HepG2 (cell line): ENCODE data around the gene JSRP1. TPM values are rescaled to one million over a fixed set of nuclear protein-coding genes. Genes with fewer than 3 reads are reported as not detected.
A peak's percentile ranks its signal among the peaks of the same experiment; 100 is the strongest.

Source experiments
- ARNTL ChIP-seq: sonication (generic); formaldehyde crosslinking; IDR thresholded peaks from 2 replicates; pipeline ENCODE4 v1.4.0; 2020; ENCODE audit warnings: mild to moderate bottlenecking, missing genetic modification reagents
- HNRNPH1 ChIP-seq: fragments of 200-400 bp; formaldehyde crosslinking; optimal IDR thresholded peaks from 2 replicates; pipeline ENCODE3; 2017; ENCODE audit warnings: mild to moderate bottlenecking, low read depth, low read length
- MYC ChIP-seq: sonication (generic); formaldehyde crosslinking; IDR thresholded peaks from 2 replicates; pipeline ENCODE4 v1.9.0; 2021; ENCODE audit warnings: missing genetic modification reagents, borderline replicate concordance
- NKX3-1 ChIP-seq: sonication (generic); formaldehyde crosslinking; IDR thresholded peaks from 2 replicates; pipeline ENCODE4 v1.5.0; 2020; ENCODE audit warnings: missing genetic modification reagents
- NR3C1 ChIP-seq: sonication (generic); formaldehyde crosslinking; IDR thresholded peaks from 2 replicates; pipeline ENCODE4 v1.4.0; 2020; ENCODE audit warnings: missing genetic modification reagents
- ONECUT2 ChIP-seq: sonication (generic); formaldehyde crosslinking; IDR thresholded peaks from 2 replicates; pipeline ENCODE4 v1.4.0; 2020; ENCODE audit warnings: missing genetic modification reagents
- TARDBP ChIP-seq: sonication (generic); formaldehyde crosslinking; IDR thresholded peaks from 2 replicates; pipeline ENCODE4 v1.8.0; 2022; ENCODE audit warnings: mild to moderate bottlenecking, missing genetic modification reagents
- THAP11 ChIP-seq: IDR thresholded peaks from 2 replicates; pipeline ENCODE4 v1.6.1; 2016; ENCODE audit warnings: missing biosample characterization, missing genetic modification reagents
- ZBTB8A ChIP-seq: sonication (generic); formaldehyde crosslinking; IDR thresholded peaks from 2 replicates; pipeline ENCODE4 v1.4.0; 2020; ENCODE audit warnings: mild to moderate bottlenecking, low read depth, missing genetic modification reagents, borderline replicate concordance
- ZFX ChIP-seq: sonication (generic); formaldehyde crosslinking; IDR thresholded peaks from 2 replicates; pipeline ENCODE4 v1.4.0; 2020; ENCODE audit warnings: mild to moderate bottlenecking, low read depth, missing genetic modification reagents, moderate library complexity
- ZNF292 ChIP-seq: sonication (generic); formaldehyde crosslinking; IDR thresholded peaks from 2 replicates; pipeline ENCODE4 v1.8.1; 2022; ENCODE audit warnings: mild to moderate bottlenecking, low read depth, missing genetic modification reagents, borderline replicate concordance
- ZNF350 ChIP-seq: sonication (generic); formaldehyde crosslinking; IDR thresholded peaks from 2 replicates; pipeline ENCODE4 v1.4.0; 2020; ENCODE audit warnings: mild to moderate bottlenecking, low read depth, missing genetic modification reagents, borderline replicate concordance
- polyA plus RNA-seq, 8 experiments: library from polyadenylated mRNA; depleted of rRNA in 3 of 8; stranded (reverse) in 7 of 8; unstranded in 1 of 8; fragments of >200 nt; fragmentation: Illumina TruSeq in 4 of 8; extraction: Trizol in 4 of 8; gene quantifications; 2 replicates each; pipeline versions ENCODE4 v1.2.1 to v1.2.3, GENCODE V29; 2011 to 2016; ENCODE audit warnings: low read depth in 4 of 8, missing spikeins in 1 of 8, mixed read lengths in 1 of 8; ENCODE audit not compliant: insufficient read depth in 1 of 8
- total RNA-seq, 5 experiments: library from RNA; depleted of rRNA; stranded (reverse); fragments of >200 nt; fragmentation: Illumina TruSeq; extraction: Trizol; gene quantifications; 2 replicates each; pipeline ENCODE4 v1.2.3, GENCODE V29; 2016; ENCODE audit warnings: low read depth in 1 of 5
- TF ChIP-seq, protein P1 (sequence below): sonication (generic); formaldehyde crosslinking; IDR thresholded peaks from 2 replicates; pipeline ENCODE4 v1.4.0; 2020; ENCODE audit warnings: missing genetic modification reagents, borderline replicate concordance
- TF ChIP-seq, protein P2 (sequence below): sonication (generic); formaldehyde crosslinking; IDR thresholded peaks from 2 replicates; pipeline ENCODE4 v1.9.0; 2021; ENCODE audit warnings: missing genetic modification reagents, borderline replicate concordance
- TF ChIP-seq, protein P3 (sequence below): sonication (generic); formaldehyde crosslinking; IDR thresholded peaks from 2 replicates; pipeline ENCODE4 v1.5.0; 2020; ENCODE audit warnings: mild to moderate bottlenecking, missing genetic modification reagents, borderline replicate concordance

JSRP1 gene
- total and polyA plus RNA-seq, 2 of the 13 experiments (the other 11 are each of a cell fraction or from before 2014, with no cell fraction given) = 0.16 to 0.38 TPM

DNA sequence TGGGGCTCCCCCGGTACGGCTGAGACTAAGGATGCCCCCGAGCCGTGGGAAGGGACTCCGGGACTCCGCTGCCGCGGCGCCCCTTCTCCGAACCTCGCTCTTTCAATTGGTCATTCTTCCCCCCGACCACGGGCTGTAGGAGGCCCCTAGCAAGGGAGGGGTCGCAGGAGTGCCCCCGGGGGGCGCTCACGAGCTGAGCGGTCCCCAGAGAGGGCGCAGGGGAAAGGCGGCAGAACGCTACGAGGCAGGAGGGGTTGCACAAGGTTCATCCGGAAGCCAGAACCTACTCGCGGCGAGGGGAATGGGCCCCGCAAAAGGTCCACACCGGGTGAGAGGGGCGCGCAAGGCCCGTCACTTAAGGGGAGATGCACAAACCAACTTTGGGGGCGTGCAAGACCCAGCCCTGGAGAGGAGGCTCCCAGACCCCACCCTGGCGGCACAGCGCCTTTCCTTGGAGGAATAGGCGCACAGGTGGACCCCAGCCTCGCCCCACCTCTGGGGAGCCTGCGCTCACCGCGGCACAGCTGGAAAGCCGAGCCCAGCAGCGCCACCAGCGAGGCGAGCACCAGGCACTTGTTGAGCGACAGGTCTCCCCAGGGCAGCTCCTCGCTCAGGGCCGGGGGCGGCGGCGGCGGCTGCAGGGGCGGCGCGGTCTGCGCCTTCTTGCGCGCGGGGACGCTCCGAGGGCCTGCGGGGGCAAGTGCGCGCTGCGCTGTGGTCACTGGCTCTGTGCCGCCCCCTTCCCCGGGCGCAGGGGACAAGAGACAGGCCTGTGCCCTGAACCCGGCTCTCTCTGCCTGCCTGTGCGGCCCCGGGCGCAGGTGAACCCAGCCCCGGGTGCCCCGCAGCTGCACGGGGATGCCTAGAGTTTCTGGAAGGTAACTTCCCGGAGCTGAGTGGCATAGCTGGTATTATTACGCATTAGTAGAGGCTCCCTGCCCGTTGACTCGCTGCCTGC is 2.8 kb downstream of the JSRP1 start (continued):
- TF ChIP-seq, protein P1, sequence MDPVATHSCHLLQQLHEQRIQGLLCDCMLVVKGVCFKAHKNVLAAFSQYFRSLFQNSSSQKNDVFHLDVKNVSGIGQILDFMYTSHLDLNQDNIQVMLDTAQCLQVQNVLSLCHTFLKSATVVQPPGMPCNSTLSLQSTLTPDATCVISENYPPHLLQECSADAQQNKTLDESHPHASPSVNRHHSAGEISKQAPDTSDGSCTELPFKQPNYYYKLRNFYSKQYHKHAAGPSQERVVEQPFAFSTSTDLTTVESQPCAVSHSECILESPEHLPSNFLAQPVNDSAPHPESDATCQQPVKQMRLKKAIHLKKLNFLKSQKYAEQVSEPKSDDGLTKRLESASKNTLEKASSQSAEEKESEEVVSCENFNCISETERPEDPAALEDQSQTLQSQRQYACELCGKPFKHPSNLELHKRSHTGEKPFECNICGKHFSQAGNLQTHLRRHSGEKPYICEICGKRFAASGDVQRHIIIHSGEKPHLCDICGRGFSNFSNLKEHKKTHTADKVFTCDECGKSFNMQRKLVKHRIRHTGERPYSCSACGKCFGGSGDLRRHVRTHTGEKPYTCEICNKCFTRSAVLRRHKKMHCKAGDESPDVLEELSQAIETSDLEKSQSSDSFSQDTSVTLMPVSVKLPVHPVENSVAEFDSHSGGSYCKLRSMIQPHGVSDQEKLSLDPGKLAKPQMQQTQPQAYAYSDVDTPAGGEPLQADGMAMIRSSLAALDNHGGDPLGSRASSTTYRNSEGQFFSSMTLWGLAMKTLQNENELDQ (CRISPR knock-in tag) = no peak
- no peak for TF ChIP-seq ONECUT2 (CRISPR knock-in tag)
- TF ChIP-seq THAP11 (CRISPR knock-in tag) = 0 out of 2 replicates have a peak, but pooled peaks have one; percentile 25
- no peak for TF ChIP-seq ARNTL (CRISPR knock-in tag)
- TF ChIP-seq TARDBP (CRISPR knock-in tag) = no peak
- no peak for TF ChIP-seq ZBTB8A (CRISPR knock-in tag)
- TF ChIP-seq, protein P2, sequence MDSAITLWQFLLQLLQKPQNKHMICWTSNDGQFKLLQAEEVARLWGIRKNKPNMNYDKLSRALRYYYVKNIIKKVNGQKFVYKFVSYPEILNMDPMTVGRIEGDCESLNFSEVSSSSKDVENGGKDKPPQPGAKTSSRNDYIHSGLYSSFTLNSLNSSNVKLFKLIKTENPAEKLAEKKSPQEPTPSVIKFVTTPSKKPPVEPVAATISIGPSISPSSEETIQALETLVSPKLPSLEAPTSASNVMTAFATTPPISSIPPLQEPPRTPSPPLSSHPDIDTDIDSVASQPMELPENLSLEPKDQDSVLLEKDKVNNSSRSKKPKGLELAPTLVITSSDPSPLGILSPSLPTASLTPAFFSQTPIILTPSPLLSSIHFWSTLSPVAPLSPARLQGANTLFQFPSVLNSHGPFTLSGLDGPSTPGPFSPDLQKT (CRISPR knock-in tag) = no peak
- peak; percentile 43; the same call in 1 of the 2 replicates for TF ChIP-seq ZNF350
- TF ChIP-seq HNRNPH1 = no peak
- TF ChIP-seq, protein P3, sequence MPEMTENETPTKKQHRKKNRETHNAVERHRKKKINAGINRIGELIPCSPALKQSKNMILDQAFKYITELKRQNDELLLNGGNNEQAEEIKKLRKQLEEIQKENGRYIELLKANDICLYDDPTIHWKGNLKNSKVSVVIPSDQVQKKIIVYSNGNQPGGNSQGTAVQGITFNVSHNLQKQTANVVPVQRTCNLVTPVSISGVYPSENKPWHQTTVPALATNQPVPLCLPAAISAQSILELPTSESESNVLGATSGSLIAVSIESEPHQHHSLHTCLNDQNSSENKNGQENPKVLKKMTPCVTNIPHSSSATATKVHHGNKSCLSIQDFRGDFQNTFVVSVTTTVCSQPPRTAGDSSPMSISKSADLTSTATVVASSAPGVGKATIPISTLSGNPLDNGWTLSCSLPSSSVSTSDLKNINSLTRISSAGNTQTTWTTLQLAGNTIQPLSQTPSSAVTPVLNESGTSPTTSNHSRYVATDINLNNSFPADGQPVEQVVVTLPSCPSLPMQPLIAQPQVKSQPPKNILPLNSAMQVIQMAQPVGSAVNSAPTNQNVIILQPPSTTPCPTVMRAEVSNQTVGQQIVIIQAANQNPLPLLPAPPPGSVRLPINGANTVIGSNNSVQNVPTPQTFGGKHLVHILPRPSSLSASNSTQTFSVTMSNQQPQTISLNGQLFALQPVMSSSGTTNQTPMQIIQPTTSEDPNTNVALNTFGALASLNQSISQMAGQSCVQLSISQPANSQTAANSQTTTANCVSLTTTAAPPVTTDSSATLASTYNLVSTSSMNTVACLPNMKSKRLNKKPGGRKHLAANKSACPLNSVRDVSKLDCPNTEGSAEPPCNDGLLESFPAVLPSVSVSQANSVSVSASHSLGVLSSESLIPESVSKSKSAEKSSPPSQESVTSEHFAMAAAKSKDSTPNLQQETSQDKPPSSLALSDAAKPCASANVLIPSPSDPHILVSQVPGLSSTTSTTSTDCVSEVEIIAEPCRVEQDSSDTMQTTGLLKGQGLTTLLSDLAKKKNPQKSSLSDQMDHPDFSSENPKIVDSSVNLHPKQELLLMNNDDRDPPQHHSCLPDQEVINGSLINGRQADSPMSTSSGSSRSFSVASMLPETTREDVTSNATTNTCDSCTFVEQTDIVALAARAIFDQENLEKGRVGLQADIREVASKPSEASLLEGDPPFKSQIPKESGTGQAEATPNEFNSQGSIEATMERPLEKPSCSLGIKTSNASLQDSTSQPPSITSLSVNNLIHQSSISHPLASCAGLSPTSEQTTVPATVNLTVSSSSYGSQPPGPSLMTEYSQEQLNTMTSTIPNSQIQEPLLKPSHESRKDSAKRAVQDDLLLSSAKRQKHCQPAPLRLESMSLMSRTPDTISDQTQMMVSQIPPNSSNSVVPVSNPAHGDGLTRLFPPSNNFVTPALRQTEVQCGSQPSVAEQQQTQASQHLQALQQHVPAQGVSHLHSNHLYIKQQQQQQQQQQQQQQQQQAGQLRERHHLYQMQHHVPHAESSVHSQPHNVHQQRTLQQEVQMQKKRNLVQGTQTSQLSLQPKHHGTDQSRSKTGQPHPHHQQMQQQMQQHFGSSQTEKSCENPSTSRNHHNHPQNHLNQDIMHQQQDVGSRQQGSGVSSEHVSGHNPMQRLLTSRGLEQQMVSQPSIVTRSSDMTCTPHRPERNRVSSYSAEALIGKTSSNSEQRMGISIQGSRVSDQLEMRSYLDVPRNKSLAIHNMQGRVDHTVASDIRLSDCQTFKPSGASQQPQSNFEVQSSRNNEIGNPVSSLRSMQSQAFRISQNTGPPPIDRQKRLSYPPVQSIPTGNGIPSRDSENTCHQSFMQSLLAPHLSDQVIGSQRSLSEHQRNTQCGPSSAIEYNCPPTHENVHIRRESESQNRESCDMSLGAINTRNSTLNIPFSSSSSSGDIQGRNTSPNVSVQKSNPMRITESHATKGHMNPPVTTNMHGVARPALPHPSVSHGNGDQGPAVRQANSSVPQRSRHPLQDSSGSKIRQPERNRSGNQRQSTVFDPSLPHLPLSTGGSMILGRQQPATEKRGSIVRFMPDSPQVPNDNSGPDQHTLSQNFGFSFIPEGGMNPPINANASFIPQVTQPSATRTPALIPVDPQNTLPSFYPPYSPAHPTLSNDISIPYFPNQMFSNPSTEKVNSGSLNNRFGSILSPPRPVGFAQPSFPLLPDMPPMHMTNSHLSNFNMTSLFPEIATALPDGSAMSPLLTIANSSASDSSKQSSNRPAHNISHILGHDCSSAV = no peak
- TF ChIP-seq ZFX (CRISPR knock-in tag) = peak; percentile 62
- no peak for TF ChIP-seq NKX3-1 (CRISPR knock-in tag)
- peak; percentile 60; the same call in 1 of the 2 replicates for TF ChIP-seq MYC (CRISPR knock-in tag)
- TF ChIP-seq NR3C1 (CRISPR knock-in tag) = no peak
- TF ChIP-seq ZNF292 (CRISPR knock-in tag) = no peak
